Measurements from ENCODE around the gene EMSY. TPM values are rescaled to one million over a fixed set of nuclear protein-coding genes. Genes with fewer than 3 reads are reported as not detected.

EMSY gene
- total and polyA plus RNA-seq, 2 of the 8 experiments (the other 6 are each of a cell fraction or from before 2014, with no cell fraction given), result 29.6 to 34.6 TPM

DNA sequence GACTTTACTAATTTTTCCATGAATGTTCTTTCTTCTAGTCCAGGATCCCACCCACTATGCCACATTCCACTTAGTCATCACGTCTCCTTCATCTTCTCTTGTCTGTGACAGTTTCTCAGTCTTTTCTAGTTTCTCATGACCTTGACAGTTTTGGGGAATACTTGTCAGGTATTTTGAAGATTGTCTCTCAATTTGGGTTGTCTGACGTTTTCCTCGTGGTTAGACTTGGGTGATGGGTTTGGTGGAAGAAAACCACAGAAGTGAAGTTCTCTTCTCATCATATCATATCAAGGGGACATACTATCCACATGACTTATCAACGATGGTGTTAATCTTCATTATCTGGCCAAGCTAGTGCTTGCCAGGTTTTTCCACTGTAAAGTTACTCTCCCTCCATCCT lies 123.3 kb downstream of the EMSY start:
- Histone ChIP-seq H2BK5ac (ENCODE audit: low read depth, low read length) (no peak overlapping the region), H3K9me3 (ENCODE audit: insufficient read depth in 2 of 2, low read depth in 1 of 2, low read length in 1 of 2) (no peaks in the 10 kb centered on the region), H2AK5ac (ENCODE audit: low read depth, low read length) (no peak overlapping the region), H4K8ac (ENCODE audit: extremely low read depth, insufficient read depth, low read length) (no peak overlapping the region), H2BK12ac (ENCODE audit: low read depth, low read length) (no peak overlapping the region), H3K27me3 (replicated peaks in 1 of 4; ENCODE audit: control insufficient read depth in 3 of 4, extremely low read depth in 1 of 4, insufficient read depth in 3 of 4, low read length in 3 of 4) (no peaks in the 10 kb centered on the region), H3K23me2 (ENCODE audit: low read depth, low read length) (no peaks in the 10 kb centered on the region), H3K9ac (replicated peaks in 1 of 4; ENCODE audit: extremely low read depth in 1 of 4, low read depth in 3 of 4, low read length in 3 of 4) (no peak overlapping the region), H4K20me1 (replicated peaks in 1 of 2; ENCODE audit: control insufficient read depth in 1 of 2, insufficient read depth in 2 of 2, low read length in 2 of 2) (no peaks in the 10 kb centered on the region), H3K18ac (ENCODE audit: extremely low read depth, low read length) (no peak overlapping the region), H2BK20ac (ENCODE audit: low read length) (no peak overlapping the region), H3K4me3 (ENCODE audit: extremely low read depth in 1 of 4, insufficient read depth in 2 of 4, low read depth in 3 of 4, low read length in 4 of 4) (no peak overlapping the region), H3K14ac (ENCODE audit: insufficient read length) (no peak overlapping the region), H2AFZ (ENCODE audit: low read length) (no peak overlapping the region), H3K56ac (replicated peaks; ENCODE audit: insufficient read length, low read depth, low read length) (no peak overlapping the region), H2BK120ac (replicated peaks; ENCODE audit: low read depth, low read length) (no peak overlapping the region), H3K4me2 (ENCODE audit: insufficient read depth in 1 of 2, low read depth in 2 of 2, low read length in 2 of 2) (no peak overlapping the region), H3K23ac (ENCODE audit: insufficient read length) (no peak overlapping the region), H3K4ac (replicated peaks; ENCODE audit: insufficient read length, low read depth, low read length) (no peak overlapping the region), H4K91ac (replicated peaks; ENCODE audit: insufficient read length, low read length) (no peak overlapping the region), H3K4me1 (replicated peaks in 1 of 4; ENCODE audit: control insufficient read depth in 3 of 4, insufficient read depth in 4 of 4, low read length in 3 of 4) (no peaks in the 10 kb centered on the region), H4K5ac (ENCODE audit: insufficient read length, low read depth, low read length) (no peak overlapping the region), H3K79me1 (ENCODE audit: low read depth, low read length) (no peaks in the 10 kb centered on the region), H3K79me2 (ENCODE audit: control insufficient read depth in 1 of 2, insufficient read depth in 2 of 2, low read length in 2 of 2) (no peaks in the 10 kb centered on the region), H3K36me3 (ENCODE audit: control insufficient read depth in 2 of 4, insufficient read depth in 4 of 4, low read length in 3 of 4) (no peaks in the 10 kb centered on the region), H3K27ac (ENCODE audit: low read depth, low read length) (no peak overlapping the region), H2BK15ac (ENCODE audit: low read length) (no peak overlapping the region)
- CTCF ChIA-PET (ENCODE audit: partially characterized antibody), result no interaction called here
- 88% methylated on average over 4 of the region's 4 CpGs; no CpG with 5 or more reads in 1 of the 2 experiments for WGBS, 2 experiments (ENCODE audit: extremely low coverage in 1 of 2, insufficient coverage in 1 of 2, insufficient read length in 1 of 2, insufficient replicate concordance in 2 of 2, low coverage in 1 of 2, low lambda C conversion rate in 2 of 2, missing lambda C conversion rate in 1 of 2)
- FAIRE-seq (no peak), DNase-seq (ENCODE audit: low read depth in 1 of 2, low spot score in 2 of 2) (no peak)
- POLR2A ChIA-PET (ENCODE audit: partially characterized antibody), result no interaction called here
- TF ChIP-seq, protein P1, sequence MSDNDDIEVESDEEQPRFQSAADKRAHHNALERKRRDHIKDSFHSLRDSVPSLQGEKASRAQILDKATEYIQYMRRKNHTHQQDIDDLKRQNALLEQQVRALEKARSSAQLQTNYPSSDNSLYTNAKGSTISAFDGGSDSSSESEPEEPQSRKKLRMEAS (IDR thresholded peaks at IDR 0.05), result no peak
- TF ChIP-seq CHD2 (IDR thresholded peaks at IDR 0.05; ENCODE audit: low read length) (no peak), SIX5 (IDR thresholded peaks at IDR 0.05; ENCODE audit: low read depth, low read length) (no peak), CTBP2 (IDR thresholded peaks at IDR 0.05; ENCODE audit: borderline replicate concordance, insufficient read depth, insufficient read length, low read length) (no peak), JUN (IDR thresholded peaks at IDR 0.05; ENCODE audit: low read depth, low read length) (no peak), CEBPB (IDR thresholded peaks at IDR 0.05; ENCODE audit: low read depth, low read length) (no peak), SRF (IDR thresholded peaks at IDR 0.05; ENCODE audit: low read depth, low read length) (no peak)
- TF ChIP-seq, protein P2, sequence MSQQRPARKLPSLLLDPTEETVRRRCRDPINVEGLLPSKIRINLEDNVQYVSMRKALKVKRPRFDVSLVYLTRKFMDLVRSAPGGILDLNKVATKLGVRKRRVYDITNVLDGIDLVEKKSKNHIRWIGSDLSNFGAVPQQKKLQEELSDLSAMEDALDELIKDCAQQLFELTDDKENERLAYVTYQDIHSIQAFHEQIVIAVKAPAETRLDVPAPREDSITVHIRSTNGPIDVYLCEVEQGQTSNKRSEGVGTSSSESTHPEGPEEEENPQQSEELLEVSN (IDR thresholded peaks at IDR 0.05), result no peak
- TF ChIP-seq, protein P3, sequence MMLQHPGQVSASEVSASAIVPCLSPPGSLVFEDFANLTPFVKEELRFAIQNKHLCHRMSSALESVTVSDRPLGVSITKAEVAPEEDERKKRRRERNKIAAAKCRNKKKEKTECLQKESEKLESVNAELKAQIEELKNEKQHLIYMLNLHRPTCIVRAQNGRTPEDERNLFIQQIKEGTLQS (IDR thresholded peaks at IDR 0.05; ENCODE audit: insufficient read depth, low read depth, low read length), result no peak
